Mesenchymal stem cell (in vitro differentiated cells and primary cell): ENCODE results near the gene KRTAP2-2.
"Not testable (repeated sequence)": the region's sequence is repeated elsewhere in the genome, so short reads cannot be mapped to it uniquely, and the experiment has no call there.

ENCODE experiments used
- DNase-seq: peaks from one replicate; pipeline ENCODE4 v3.0.0-alpha.2; 2013
- H2AFZ ChIP-seq: one replicate; pipeline ENCODE4 v1.6.1; 2013; ENCODE audit warnings: low read depth, mild to moderate bottlenecking, control low read depth, inconsistent platforms, low read length, moderate library complexity
- H2AK5ac ChIP-seq: 2 replicates; pipeline ENCODE4 v1.6.1; 2013; ENCODE audit warnings: low read length, moderate library complexity, mild to moderate bottlenecking, inconsistent platforms; ENCODE audit not compliant: severe bottlenecking
- H2BK120ac ChIP-seq: one replicate; pipeline ENCODE4 v1.6.1; 2013; ENCODE audit warnings: low read depth, mild to moderate bottlenecking, inconsistent platforms, low read length, moderate library complexity
- H2BK12ac ChIP-seq, 2 experiments: one replicate each; pipeline ENCODE4 v1.6.1; 2013; ENCODE audit warnings: inconsistent platforms in 2 of 2, low read length in 2 of 2, mild to moderate bottlenecking in 2 of 2, moderate library complexity in 2 of 2, control low read depth in 1 of 2
- H2BK15ac ChIP-seq: one replicate; pipeline ENCODE4 v1.6.1; 2013; ENCODE audit warnings: mild to moderate bottlenecking, low read depth, inconsistent platforms; ENCODE audit not compliant: poor library complexity, severe bottlenecking
- H2BK5ac ChIP-seq: 2 replicates; pipeline ENCODE4 v1.6.1; 2013; ENCODE audit warnings: low read depth, mild to moderate bottlenecking, low read length, control low read depth, inconsistent platforms; ENCODE audit not compliant: poor library complexity, severe bottlenecking
- H3K14ac ChIP-seq, 2 experiments: one replicate each; pipeline ENCODE4 v1.6.1; 2013; ENCODE audit warnings: inconsistent platforms in 2 of 2, low read length in 2 of 2, control low read depth in 1 of 2, mild to moderate bottlenecking in 1 of 2, moderate library complexity in 1 of 2
- H3K18ac ChIP-seq, 2 experiments: one replicate each; pipeline ENCODE4 v1.6.1; 2013; ENCODE audit warnings: inconsistent platforms in 2 of 2, low read length in 2 of 2, control low read depth in 1 of 2, low read depth in 1 of 2, mild to moderate bottlenecking in 1 of 2
- H3K23ac ChIP-seq, 2 experiments: one replicate each; pipeline ENCODE4 v1.6.1; 2013; ENCODE audit warnings: inconsistent platforms in 2 of 2, low read length in 2 of 2, mild to moderate bottlenecking in 2 of 2, moderate library complexity in 2 of 2, control low read depth in 1 of 2
- H3K27ac ChIP-seq: 2 replicates; pipeline ENCODE4 v1.5.1; 2013; ENCODE audit warnings: mild to moderate bottlenecking, moderate library complexity, low read length, control low read depth, inconsistent platforms; ENCODE audit not compliant: poor library complexity, severe bottlenecking
- H3K27me3 ChIP-seq, 2 experiments: 2 replicates each; pipeline versions ENCODE4 v1.6.1 to v1.7.0; 2013; ENCODE audit warnings: low read length in 2 of 2, mild to moderate bottlenecking in 2 of 2, moderate library complexity in 2 of 2, control low read depth in 1 of 2, inconsistent platforms in 1 of 2; ENCODE audit not compliant: control insufficient read depth in 1 of 2, insufficient read depth in 1 of 2
- H3K36me3 ChIP-seq, 2 experiments: 2 replicates each; pipeline versions ENCODE4 v1.6.1 to v1.7.0; 2013; ENCODE audit warnings: low read length in 2 of 2, control low read depth in 1 of 2, inconsistent platforms in 1 of 2, low read depth in 1 of 2, mild to moderate bottlenecking in 1 of 2; ENCODE audit not compliant: insufficient read depth in 2 of 2, control insufficient read depth in 1 of 2
- H3K4ac ChIP-seq, 2 experiments: one replicate each; pipeline ENCODE4 v1.6.1; 2013; ENCODE audit warnings: inconsistent platforms in 2 of 2, low read length in 2 of 2, mild to moderate bottlenecking in 2 of 2, moderate library complexity in 2 of 2, control low read depth in 1 of 2, low read depth in 1 of 2
- H3K4me1 ChIP-seq: 2 replicates; pipeline ENCODE4 v1.6.1; 2013; ENCODE audit warnings: low read depth, low read length, control low read depth; ENCODE audit not compliant: control insufficient read depth, insufficient read depth
- H3K4me2 ChIP-seq: 2 replicates; pipeline ENCODE4 v1.6.1; 2013; ENCODE audit warnings: low read length, mild to moderate bottlenecking, inconsistent platforms; ENCODE audit not compliant: poor library complexity, severe bottlenecking
- H3K4me3 ChIP-seq, 2 experiments: 2 replicates each; pipeline versions ENCODE4 v1.5.1 to v1.7.0; 2013; ENCODE audit warnings: low read length in 2 of 2, mild to moderate bottlenecking in 2 of 2, control low read depth in 1 of 2, low read depth in 1 of 2; ENCODE audit not compliant: insufficient read depth in 1 of 2
- H3K79me1 ChIP-seq: replicated peaks from 2 replicates; pipeline ENCODE4 v1.6.1; 2013; ENCODE audit warnings: mild to moderate bottlenecking, control low read depth, low read length, inconsistent platforms; ENCODE audit not compliant: poor library complexity, severe bottlenecking
- H3K9ac ChIP-seq: 2 replicates; pipeline ENCODE4 v1.7.0; 2013; ENCODE audit warnings: mild to moderate bottlenecking, low read length, moderate library complexity
- H3K9me3 ChIP-seq: 2 replicates; pipeline ENCODE4 v1.7.0; 2013; ENCODE audit warnings: mild to moderate bottlenecking, low read length; ENCODE audit not compliant: control insufficient read depth
- H4K8ac ChIP-seq: one replicate; pipeline ENCODE4 v1.6.1; 2013; ENCODE audit warnings: inconsistent platforms, mild to moderate bottlenecking, low read length, moderate library complexity
- H4K91ac ChIP-seq: one replicate; pipeline ENCODE4 v1.6.1; 2013; ENCODE audit warnings: mild to moderate bottlenecking, low read length, inconsistent platforms
- WGBS: methylation state at CpG from one replicate; pipeline ENCODE4 v1.1.7; 2013; ENCODE audit warnings: mixed read lengths; 5-methylcytosine and 5-hydroxymethylcytosine counted together

Gene KRTAP2-2

DNA sequence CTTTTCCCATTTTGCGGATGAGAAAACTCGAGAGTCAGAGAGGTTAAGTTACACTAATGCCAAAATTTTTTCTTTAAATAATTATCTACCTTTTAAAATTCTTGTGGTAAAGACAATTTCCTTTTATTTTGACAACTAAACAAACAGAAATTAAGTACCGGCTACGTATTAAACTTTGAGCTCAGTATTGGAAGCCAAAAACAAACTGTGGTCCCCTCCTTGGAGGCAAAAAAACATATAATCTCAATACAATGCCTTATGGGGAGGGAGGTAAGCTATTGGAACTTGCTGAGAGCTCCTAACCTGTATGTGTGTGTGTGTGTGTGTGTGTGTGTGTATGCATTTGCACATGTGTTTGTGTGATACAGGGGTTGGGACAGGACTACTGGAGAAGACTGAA, 8.4 kb upstream of the KRTAP2-2 start:
- Histone ChIP-seq H3K14ac (no peak overlapping the region), H3K36me3 (no peaks in the 10 kb centered on the region), H2AK5ac (no peak overlapping the region), H4K91ac (no peak overlapping the region), H4K8ac (no peak overlapping the region), H3K4me3 (no peak overlapping the region), H2BK12ac (no peak overlapping the region), H3K27ac (no peak overlapping the region), H3K4me1 (peaks cover 9% of the 10 kb centered on the region), H2BK120ac (no peak overlapping the region), H3K9me3 (no peaks in the 10 kb centered on the region), H3K18ac (no peak overlapping the region), H3K27me3 (no peaks in the 10 kb centered on the region), H2BK15ac (no peak overlapping the region), H3K9ac (no peak overlapping the region), H3K79me1 (no peaks in the 10 kb centered on the region), H3K4ac (no peak overlapping the region), H2BK5ac (no peak overlapping the region), H3K23ac (no peak overlapping the region), H2AFZ (no peak overlapping the region), H3K4me2 (no peak overlapping the region)
- 80% methylated on average over 2 of the region's 4 CpGs for WGBS
- DNase-seq, result no peak

DNA sequence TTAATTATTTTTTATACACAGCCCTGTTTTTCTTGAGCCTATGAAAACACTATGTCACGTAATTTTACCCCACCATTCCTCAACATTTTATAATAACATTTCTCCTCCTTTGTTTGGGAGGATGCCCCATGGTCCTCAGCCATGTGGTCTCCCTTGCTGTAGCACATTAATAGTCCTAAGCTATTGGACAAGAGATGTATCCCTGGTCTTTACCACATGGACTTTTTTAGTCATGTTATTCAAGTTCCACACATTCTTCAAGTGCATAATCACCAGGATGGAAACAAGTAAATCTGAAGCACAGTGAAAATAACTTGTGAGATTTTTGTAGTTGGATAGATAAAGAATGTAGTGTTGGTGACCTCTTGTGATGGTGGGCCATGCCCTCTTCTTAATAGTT, 6.9 kb upstream of the KRTAP2-2 start:
- Histone ChIP-seq H2BK120ac (peak overlapping the region; percentile 15), H2AK5ac (no peak overlapping the region), H3K4me2 (no peak overlapping the region), H3K9me3 (no peaks in the 10 kb centered on the region), H3K4ac (no peak overlapping the region), H4K8ac (no peak overlapping the region), H2BK5ac (peak overlapping the region; percentile 99), H3K23ac (no peak overlapping the region), H2BK15ac (no peak overlapping the region), H3K9ac (peak overlapping the region; percentile 70), H3K27me3 (no peaks in the 10 kb centered on the region), H3K4me1 (peaks cover 9% of the 10 kb centered on the region), H2BK12ac (no peak overlapping the region), H3K4me3 (no peak overlapping the region), H3K36me3 (no peaks in the 10 kb centered on the region), H3K14ac (no peak overlapping the region), H4K91ac (no peak overlapping the region), H3K18ac (no peak overlapping the region), H3K79me1 (no peaks in the 10 kb centered on the region), H2AFZ (no peak overlapping the region), H3K27ac (peak overlapping the region; percentile 93)
- peak; percentile 70 for DNase-seq
- WGBS, result 60% methylated on average over 1 of the region's 1 CpG

DNA sequence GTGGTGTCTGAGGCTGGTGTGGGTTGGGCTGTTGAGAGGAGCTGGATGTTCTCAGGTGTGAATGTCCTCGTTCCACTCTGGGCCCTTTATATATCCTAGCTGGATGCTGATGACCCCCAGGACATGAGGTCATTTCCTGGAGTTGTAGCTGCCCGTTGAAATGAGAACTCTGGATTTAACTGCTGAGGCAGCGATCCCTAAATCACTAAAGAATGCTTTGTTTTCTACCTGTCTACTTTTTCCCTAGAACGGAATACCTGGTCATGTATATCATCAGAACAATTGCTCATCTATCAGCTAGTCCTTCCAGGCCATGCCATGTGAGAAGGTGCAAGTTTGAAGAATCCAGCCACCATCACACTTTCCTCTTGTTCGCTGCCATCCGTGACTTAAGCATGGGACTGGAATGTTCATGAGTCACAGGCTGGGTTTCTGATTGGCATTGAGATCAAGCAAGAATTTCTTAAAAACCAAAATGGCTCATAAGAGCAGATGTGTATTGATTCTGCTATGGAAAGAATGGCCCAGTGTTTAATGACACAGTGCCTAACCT, 5.1 kb upstream of the KRTAP2-2 start, which contains the start of gene KRTAP2-3:
TSS of gene KRTAP2-3 (minus strand) at position 63 of the 553 bp plus-strand sequence. CDS start 64 bp downstream, outside the sequence.
- H3K4me3 ChIP-seq, result no peak within 1 kb of the TSS
- H2BK120ac ChIP-seq, result no peak within 1 kb of the TSS
- no peak within 1 kb of the TSS for H2BK15ac ChIP-seq
- no peak within 1 kb of the TSS for H3K4ac ChIP-seq
- H2BK5ac ChIP-seq, result peak within 1 kb of the TSS; percentile 5
- H2AK5ac ChIP-seq, result peak within 1 kb of the TSS; percentile 28
- H3K18ac ChIP-seq, result no peak within 1 kb of the TSS
- H3K9me3 ChIP-seq, result no peaks in the 10 kb centered on the region
- no peaks in the 10 kb centered on the region for H3K36me3 ChIP-seq
- peaks cover 7% of the 10 kb centered on the region for H3K4me1 ChIP-seq
- peak within 1 kb of the TSS; percentile 87 for H3K27ac ChIP-seq
- no peaks in the 10 kb centered on the region for H3K27me3 ChIP-seq
- H3K4me2 ChIP-seq, result no peak within 1 kb of the TSS
- no peaks in the 10 kb centered on the region for H3K79me1 ChIP-seq
- H2BK12ac ChIP-seq, result no peak within 1 kb of the TSS
- peak within 1 kb of the TSS; percentile 70 for H3K9ac ChIP-seq
- no peak within 1 kb of the TSS for H4K8ac ChIP-seq
- H3K14ac ChIP-seq, result no peak within 1 kb of the TSS
- no peak within 1 kb of the TSS for H3K23ac ChIP-seq
- H2AFZ ChIP-seq, result no peak within 1 kb of the TSS
- no peak within 1 kb of the TSS for H4K91ac ChIP-seq
- peak; percentile 82 for DNase-seq
- WGBS, result 24% methylated on average over 6 of the region's 6 CpGs

DNA sequence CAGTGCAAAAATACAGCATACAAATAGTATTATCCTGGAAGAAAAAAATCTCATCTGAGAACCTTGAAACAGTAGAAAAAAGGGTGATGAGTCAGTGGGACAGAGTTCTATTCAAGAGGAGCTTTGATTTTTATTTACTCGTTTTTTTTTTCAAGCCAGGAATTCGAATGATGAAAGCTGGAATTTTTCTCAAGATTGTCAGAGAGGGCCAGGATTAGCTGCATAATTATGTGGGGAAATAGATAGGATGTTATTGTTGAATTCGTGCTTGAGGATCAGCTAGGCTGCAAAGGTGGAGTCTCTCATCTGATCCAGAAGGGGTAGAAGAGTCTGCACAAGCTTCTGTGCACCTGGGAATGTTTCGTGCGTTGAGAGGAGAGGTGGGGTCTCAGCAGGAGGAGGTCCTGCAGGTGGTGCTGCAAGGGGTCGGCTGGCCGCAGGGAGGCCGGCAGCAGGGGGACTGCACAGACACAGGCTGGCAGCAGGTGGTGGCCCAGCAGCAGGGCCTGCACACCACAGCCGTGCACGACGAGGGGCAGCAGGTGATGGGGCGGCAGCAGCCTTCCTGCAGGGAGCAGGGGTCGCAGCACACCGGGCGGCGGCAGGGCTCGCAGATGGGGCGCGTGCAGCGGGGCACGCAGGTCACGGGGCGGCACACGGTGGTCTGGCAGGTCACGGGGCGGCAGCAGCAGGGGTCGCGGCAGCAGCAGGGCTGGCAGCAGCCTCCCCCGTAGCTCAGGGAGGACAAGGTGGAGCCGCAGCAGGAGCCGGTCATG, 4.4 kb upstream of the KRTAP2-2 start:
- H3K4ac ChIP-seq, H3K79me1 ChIP-seq, H3K9ac ChIP-seq, H2BK15ac ChIP-seq, H3K36me3 ChIP-seq, H3K4me3 ChIP-seq, H2BK12ac ChIP-seq, H3K9me3 ChIP-seq, H3K4me2 ChIP-seq, H3K23ac ChIP-seq, H2AK5ac ChIP-seq, H3K18ac ChIP-seq, H3K14ac ChIP-seq, H2BK120ac ChIP-seq, H4K91ac ChIP-seq, H4K8ac ChIP-seq, H3K4me1 ChIP-seq, H2AFZ ChIP-seq, H3K27me3 ChIP-seq: not testable (repeated sequence)
- Histone ChIP-seq H2BK5ac (peak overlapping the region; percentile 5), H3K27ac (peak overlapping the region; percentile 87)
- peak; percentile 84 for DNase-seq
- WGBS, result 26% methylated on average over 5 of the region's 31 CpGs
